H1 (cell line): Measurements from ENCODE around the gene GPD1. TPM values are rescaled to one million over a fixed set of nuclear protein-coding genes. Genes with fewer than 3 reads are reported as not detected.

Experiments
- CTCF ChIA-PET: fragments of 300-600 bp; sonication (Branson Sonifier 250); formaldehyde crosslinking; loops from one replicate; lab custom pipeline; 2021; ENCODE audit not compliant: partially characterized antibody; lab: Charles Lee
- POLR2A ChIA-PET: fragments of 300-600 bp; sonication (Branson Sonifier 250); formaldehyde crosslinking; loops from one replicate; lab custom pipeline; 2021; ENCODE audit warnings: inconsistent platforms; ENCODE audit not compliant: partially characterized antibody; lab: Charles Lee
- DNase-seq, 2 experiments: peaks; one replicate each; pipeline versions ENCODE4 v3.0.0 to v3.0.0-alpha.2; 2010 to 2022; ENCODE audit warnings: low spot score in 2 of 2, low read depth in 1 of 2, mixed read lengths in 1 of 2
- FAIRE-seq: peaks from 2 replicates; lab custom pipeline; 2011; peaks lifted over from hg19 to GRCh38; lab: Jason Lieb, UNC
- H2AFZ ChIP-seq: 2 replicates; pipeline ENCODE4 v1.8.1; 2012; ENCODE audit warnings: low read length, inconsistent platforms
- H2AK5ac ChIP-seq: 2 replicates; pipeline ENCODE4 v1.6.1; 2013; ENCODE audit warnings: low read depth, low read length
- H2BK120ac ChIP-seq: replicated peaks from 2 replicates; pipeline ENCODE3; 2013; ENCODE audit warnings: low read depth, low read length, inconsistent platforms
- H2BK12ac ChIP-seq: 2 replicates; pipeline ENCODE4 v1.6.1; 2013; ENCODE audit warnings: low read depth, low read length
- H2BK15ac ChIP-seq: 2 replicates; pipeline ENCODE4 v1.6.1; 2013; ENCODE audit warnings: low read length
- H2BK20ac ChIP-seq: 2 replicates; pipeline ENCODE4 v1.6.1; 2013; ENCODE audit warnings: low read length
- H2BK5ac ChIP-seq: 2 replicates; pipeline ENCODE4 v1.6.1; 2013; ENCODE audit warnings: low read depth, low read length
- H3K14ac ChIP-seq: 2 replicates; pipeline ENCODE4 v1.6.1; 2013; ENCODE audit warnings: inconsistent platforms; ENCODE audit not compliant: insufficient read length
- H3K18ac ChIP-seq: 2 replicates; pipeline ENCODE4 v1.6.1; 2013; ENCODE audit warnings: low read length; ENCODE audit errors: extremely low read depth
- H3K23ac ChIP-seq: 2 replicates; pipeline ENCODE4 v1.6.1; 2013; ENCODE audit warnings: inconsistent platforms; ENCODE audit not compliant: insufficient read length
- H3K23me2 ChIP-seq: 2 replicates; pipeline ENCODE4 v1.6.1; 2013; ENCODE audit warnings: low read depth, low read length
- H3K27ac ChIP-seq: 2 replicates; pipeline ENCODE4 v1.6.1; 2011; ENCODE audit warnings: low read depth, low read length, inconsistent platforms
- H3K27me3 ChIP-seq, 4 experiments: replicated peaks in 1 of 4; 1 replicate in 1 of 4; 2 replicates in 3 of 4; pipeline versions ENCODE4 v1.6.1 to v1.8.1; 2011 to 2013; ENCODE audit warnings: low read length in 3 of 4, mild to moderate bottlenecking in 3 of 4, inconsistent platforms in 2 of 4, mixed read lengths in 2 of 4, moderate library complexity in 1 of 4; ENCODE audit not compliant: control insufficient read depth in 3 of 4, insufficient read depth in 3 of 4; ENCODE audit errors: extremely low read depth in 1 of 4
- H3K36me3 ChIP-seq, 4 experiments: 2 replicates each; pipeline versions ENCODE4 v1.6.1 to v1.8.1; 2011 to 2013; ENCODE audit warnings: mild to moderate bottlenecking in 4 of 4, low read length in 3 of 4, moderate library complexity in 2 of 4, control low read depth in 1 of 4, inconsistent platforms in 1 of 4; ENCODE audit not compliant: insufficient read depth in 4 of 4, control insufficient read depth in 2 of 4
- H3K4ac ChIP-seq: replicated peaks from 2 replicates; pipeline ENCODE3; 2013; ENCODE audit warnings: low read length, low read depth, mixed read lengths, inconsistent platforms; ENCODE audit not compliant: insufficient read length
- H3K4me1 ChIP-seq, 4 experiments: replicated peaks in 1 of 4; 1 replicate in 1 of 4; 2 replicates in 3 of 4; pipeline versions ENCODE4 v1.6.1 to v1.8.1; 2011 to 2013; ENCODE audit warnings: low read length in 3 of 4, inconsistent platforms in 2 of 4, mixed read lengths in 1 of 4; ENCODE audit not compliant: insufficient read depth in 4 of 4, control insufficient read depth in 3 of 4
- H3K4me2 ChIP-seq, 2 experiments: 2 replicates each; pipeline versions ENCODE4 v1.6.1 to v1.8.1; 2011 to 2013; ENCODE audit warnings: low read depth in 2 of 2, low read length in 2 of 2, control low read depth in 1 of 2, inconsistent platforms in 1 of 2, mild to moderate bottlenecking in 1 of 2; ENCODE audit not compliant: insufficient read depth in 1 of 2
- H3K4me3 ChIP-seq, 4 experiments: fragments of 200-600, 300-600 bp in 1 of 4; sonication (generic), shearing (Covaris generic), sonication (Bioruptor Twin) in 1 of 4; 2 replicates each; pipeline versions ENCODE4 v1.5.1 to v1.8.1; 2011 to 2016; ENCODE audit warnings: low read length in 4 of 4, low read depth in 3 of 4, control low read depth in 2 of 4, inconsistent platforms in 2 of 4, mild to moderate bottlenecking in 2 of 4, mixed read lengths in 1 of 4, moderate library complexity in 1 of 4; ENCODE audit not compliant: insufficient read depth in 2 of 4; ENCODE audit errors: extremely low read depth in 1 of 4
- H3K56ac ChIP-seq: replicated peaks from 2 replicates; pipeline ENCODE3; 2013; ENCODE audit warnings: low read depth, mild to moderate bottlenecking, mixed read lengths, low read length, inconsistent platforms; ENCODE audit not compliant: insufficient read length
- H3K79me1 ChIP-seq: 2 replicates; pipeline ENCODE4 v1.6.1; 2013; ENCODE audit warnings: low read depth, low read length, control low read depth
- H3K79me2 ChIP-seq, 2 experiments: 2 replicates each; pipeline versions ENCODE4 v1.6.1 to v1.8.1; 2012 to 2013; ENCODE audit warnings: low read length in 2 of 2, mild to moderate bottlenecking in 2 of 2, inconsistent platforms in 1 of 2; ENCODE audit not compliant: insufficient read depth in 2 of 2, control insufficient read depth in 1 of 2
- H3K9ac ChIP-seq, 4 experiments: replicated peaks in 1 of 4; 1 replicate in 1 of 4; 2 replicates in 3 of 4; pipeline versions ENCODE4 v1.6.1 to v1.8.1; 2011 to 2013; ENCODE audit warnings: low read depth in 3 of 4, low read length in 3 of 4, control low read depth in 2 of 4, mild to moderate bottlenecking in 2 of 4, moderate library complexity in 2 of 4, inconsistent platforms in 1 of 4; ENCODE audit errors: extremely low read depth in 1 of 4
- H3K9me3 ChIP-seq, 2 experiments: 2 replicates each; pipeline versions ENCODE4 v1.6.1 to v1.8.1; 2012 to 2013; ENCODE audit warnings: mild to moderate bottlenecking in 2 of 2, moderate library complexity in 2 of 2, control low read depth in 1 of 2, inconsistent platforms in 1 of 2, low read depth in 1 of 2, low read length in 1 of 2, mixed read lengths in 1 of 2; ENCODE audit not compliant: insufficient read depth in 2 of 2
- H4K20me1 ChIP-seq, 2 experiments: replicated peaks in 1 of 2; 2 replicates each; pipeline versions ENCODE3 to v1.8.1; 2011 to 2013; ENCODE audit warnings: inconsistent platforms in 2 of 2, low read length in 2 of 2, mild to moderate bottlenecking in 1 of 2; ENCODE audit not compliant: insufficient read depth in 2 of 2, control insufficient read depth in 1 of 2
- H4K5ac ChIP-seq: 2 replicates; pipeline ENCODE4 v1.6.1; 2013; ENCODE audit warnings: low read length, low read depth, mixed read lengths, inconsistent platforms; ENCODE audit not compliant: insufficient read length
- H4K8ac ChIP-seq: 2 replicates; pipeline ENCODE4 v1.8.0; 2013; ENCODE audit warnings: mild to moderate bottlenecking, moderate library complexity, low read length, inconsistent platforms; ENCODE audit not compliant: insufficient read depth; ENCODE audit errors: extremely low read depth
- H4K91ac ChIP-seq: replicated peaks from 2 replicates; pipeline ENCODE3; 2013; ENCODE audit warnings: low read length, mixed read lengths, inconsistent platforms; ENCODE audit not compliant: insufficient read length
- BACH1 ChIP-seq: IDR thresholded peaks from 2 replicates; pipeline ENCODE4 v1.6.1; 2012; ENCODE audit warnings: low read length, improper control_type of control experiment
- CEBPB ChIP-seq: IDR thresholded peaks from 2 replicates; pipeline ENCODE4 v1.6.1; 2012; ENCODE audit warnings: low read depth, low read length
- EZH2 ChIP-seq: fragments of 200-600 bp; sonication (generic); IDR thresholded peaks from 2 replicates; pipeline ENCODE4 v1.7.1; 2012; ENCODE audit warnings: low read depth, mild to moderate bottlenecking, moderate library complexity, low read length, inconsistent platforms; ENCODE audit not compliant: severe bottlenecking
- FOSL1 ChIP-seq: IDR thresholded peaks from 2 replicates; pipeline ENCODE4 v1.6.1; 2011; ENCODE audit warnings: mild to moderate bottlenecking, low read depth, low read length, moderate library complexity; ENCODE audit not compliant: insufficient read depth
- GABPA ChIP-seq: IDR thresholded peaks from 2 replicates; pipeline ENCODE4 v1.6.1; 2011; ENCODE audit warnings: mild to moderate bottlenecking, low read length, moderate library complexity, borderline replicate concordance; ENCODE audit not compliant: insufficient read depth
- POLR2A ChIP-seq, 2 experiments: IDR thresholded peaks; 1 replicate in 1 of 2; 2 replicates in 1 of 2; pipeline ENCODE4 v1.6.1; 2011; ENCODE audit warnings: low read depth in 2 of 2, low read length in 2 of 2, mild to moderate bottlenecking in 2 of 2; ENCODE audit errors: control extremely low read depth in 1 of 2
- RNF2 ChIP-seq: fragments of 200-900, 300-1000 bp; sonication (generic); IDR thresholded peaks from 2 replicates; pipeline ENCODE4 v1.7.1; 2016; ENCODE audit warnings: borderline replicate concordance, low read depth, mild to moderate bottlenecking, antibody characterized with exemption, low read length; ENCODE audit not compliant: poor library complexity, severe bottlenecking; ENCODE audit errors: missing control alignments
- SIX5 ChIP-seq: IDR thresholded peaks from 2 replicates; pipeline ENCODE4 v1.6.1; 2011; ENCODE audit warnings: mild to moderate bottlenecking, low read depth, low read length
- SP4 ChIP-seq: IDR thresholded peaks from 2 replicates; pipeline ENCODE4 v1.6.1; 2012; ENCODE audit warnings: low read length, inconsistent platforms
- SUZ12 ChIP-seq: fragments of 200-600 bp; sonication (generic); IDR thresholded peaks from 2 replicates; pipeline ENCODE4 v1.6.1; 2012; ENCODE audit warnings: mild to moderate bottlenecking, inconsistent platforms, low read length, moderate library complexity, mixed read lengths
- ZNF274 ChIP-seq: IDR thresholded peaks from 2 replicates; pipeline ENCODE4 v1.7.0; 2012; ENCODE audit warnings: low read length, borderline replicate concordance; ENCODE audit errors: extremely low read depth
- WGBS, 2 experiments: shearing (Covaris generic) in 1 of 2; methylation state at CpG; one replicate each; pipeline versions ENCODE4 v1.1.6 to v1.1.7; 2013 to 2015; ENCODE audit warnings: low lambda C conversion rate in 2 of 2, mixed read lengths in 2 of 2, inconsistent platforms in 1 of 2, low coverage in 1 of 2, missing lambda C conversion rate in 1 of 2; ENCODE audit not compliant: insufficient replicate concordance in 2 of 2, insufficient coverage in 1 of 2, insufficient read length in 1 of 2; ENCODE audit errors: extremely low coverage in 1 of 2, missing lambda C conversion rate in 1 of 2; 5-methylcytosine and 5-hydroxymethylcytosine counted together
- polyA plus RNA-seq, 7 experiments: library from polyadenylated mRNA; depleted of rRNA in 3 of 7; stranded (reverse) in 5 of 7; unstranded in 2 of 7; fragments of >200 nt in 5 of 7; fragments of 200-250 nt in 2 of 7; gene quantifications; 1 replicate in 5 of 7; 2 replicates in 1 of 7; 4 replicates in 1 of 7; pipeline versions ENCODE4 v1.2.1 to v1.2.3, GENCODE V29; 2011 to 2013; ENCODE audit warnings: missing spikeins in 2 of 7, mixed read lengths in 2 of 7
- total RNA-seq: library from RNA; stranded (reverse); fragmentation: NEBNext Ultra II Directional; extraction: Animal tissue kit (Norgen Biotek cat#: 25700); gene quantifications from 2 replicates; pipeline ENCODE4 v1.2.1, GENCODE V29; 2021
- TF ChIP-seq, protein P1 (sequence below): IDR thresholded peaks from 2 replicates; pipeline ENCODE4 v1.6.1; 2012; ENCODE audit warnings: low read length, inconsistent platforms

GPD1 gene
- total and polyA plus RNA-seq, 2 of the 8 experiments (the other 6 are each of a cell fraction or from before 2014, with no cell fraction given) = 0.45 to 0.74 TPM

DNA sequence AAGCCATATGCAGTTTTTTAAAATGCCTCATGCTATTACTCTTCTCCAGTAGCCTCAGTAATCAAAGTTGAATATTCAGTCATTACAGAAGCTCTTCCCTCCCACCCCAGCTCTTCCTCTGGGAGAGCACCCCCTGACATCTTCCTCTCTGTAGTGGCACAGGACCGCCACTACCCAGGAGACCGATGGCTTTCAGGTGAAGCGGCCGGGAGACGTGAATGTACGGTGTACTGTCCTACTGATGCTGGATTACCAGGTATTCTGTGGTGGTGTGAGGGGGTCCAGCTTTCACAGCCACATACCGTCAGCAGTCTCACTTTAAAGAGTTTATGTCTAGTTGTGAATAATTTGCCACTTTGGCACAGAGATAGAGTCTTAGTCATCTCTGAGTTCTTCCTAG lies 14.1 kb upstream of the GPD1 start:
- Histone ChIP-seq H2BK15ac (no peak overlapping the region), H3K4me1 (peaks cover 0 to 5% (median 1%) of the 10 kb centered on the region in 4 experiments; a peak in 2 of 7 replicates), H4K20me1 (peaks cover 7 to 16% of the 10 kb centered on the region in 2 experiments), H3K27me3 (no peaks in the 10 kb centered on the region), H2BK12ac (no peak overlapping the region), H2AK5ac (no peak overlapping the region), H4K8ac (no peak overlapping the region), H3K79me2 (peaks cover 0 to 19% of the 10 kb centered on the region in 2 experiments; a peak in 3 of 4 replicates), H3K23ac (no peak overlapping the region), H2AFZ (no peak overlapping the region), H3K23me2 (peaks cover 7% of the 10 kb centered on the region), H3K9me3 (no peaks in the 10 kb centered on the region), H3K14ac (no peak overlapping the region), H3K27ac (no peak overlapping the region), H2BK20ac (no peak overlapping the region), H4K5ac (no peak overlapping the region), H2BK120ac (no peak overlapping the region), H3K9ac (no peak overlapping the region), H2BK5ac (no peak overlapping the region), H3K79me1 (no peaks in the 10 kb centered on the region; the same call in 1 of the 2 replicates), H3K4ac (no peak overlapping the region), H3K56ac (no peak overlapping the region), H4K91ac (no peak overlapping the region), H3K36me3 (peaks cover 54 to 78% (median 72%) of the 10 kb centered on the region in 4 experiments), H3K4me2 (no peak overlapping the region), H3K18ac (no peak overlapping the region), H3K4me3 (no peak overlapping the region)
- CTCF ChIA-PET = interaction anchor here (0.8 to 27.3 kb wide), 15 partner anchors 11 to 250 kb away, joined by 3 to 625 read pairs (median 4); partner anchors contain the start of genes CERS5, COX14 and GPD1
- no peak for DNase-seq
- POLR2A ChIA-PET = interaction anchor here (0.6 to 25.0 kb wide), 4 partner anchors 15 to 204 kb away, joined by 3 to 457 read pairs (median 4); partner anchors contain the start of genes COX14 and GPD1
- 97% methylated on average over 7 of the region's 7 CpGs; no CpG with 5 or more reads in 1 of the 2 experiments for WGBS, 2 experiments
- FAIRE-seq = no peak
- TF ChIP-seq FOSL1 = no peak
- TF ChIP-seq BACH1 = no peak
- TF ChIP-seq CEBPB = no peak
- TF ChIP-seq, protein P1, sequence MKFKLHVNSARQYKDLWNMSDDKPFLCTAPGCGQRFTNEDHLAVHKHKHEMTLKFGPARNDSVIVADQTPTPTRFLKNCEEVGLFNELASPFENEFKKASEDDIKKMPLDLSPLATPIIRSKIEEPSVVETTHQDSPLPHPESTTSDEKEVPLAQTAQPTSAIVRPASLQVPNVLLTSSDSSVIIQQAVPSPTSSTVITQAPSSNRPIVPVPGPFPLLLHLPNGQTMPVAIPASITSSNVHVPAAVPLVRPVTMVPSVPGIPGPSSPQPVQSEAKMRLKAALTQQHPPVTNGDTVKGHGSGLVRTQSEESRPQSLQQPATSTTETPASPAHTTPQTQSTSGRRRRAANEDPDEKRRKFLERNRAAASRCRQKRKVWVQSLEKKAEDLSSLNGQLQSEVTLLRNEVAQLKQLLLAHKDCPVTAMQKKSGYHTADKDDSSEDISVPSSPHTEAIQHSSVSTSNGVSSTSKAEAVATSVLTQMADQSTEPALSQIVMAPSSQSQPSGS = no peak
- TF ChIP-seq SP4 = no peak
- no peak for TF ChIP-seq POLR2A (IDR thresholded peaks at IDR 0.05; ENCODE audit: control extremely low read depth in 1 of 2, low read depth in 2 of 2, low read length in 2 of 2)
- no peak for TF ChIP-seq RNF2
- no peak for TF ChIP-seq GABPA
- TF ChIP-seq SIX5 = no peak
- TF ChIP-seq EZH2 = no peak
- no peak for TF ChIP-seq SUZ12
- TF ChIP-seq ZNF274 = no peak
